Coronary artery (tissue), 2 donors: Measurements from ENCODE around the gene ADGRG2.

ENCODE experiments used
- DNase-seq: peaks from one replicate; pipeline ENCODE4 v3.0.0-alpha.2; 2017; ENCODE audit warnings: low spot score
- H3K27ac ChIP-seq, 2 donors: fragments of 200-600 bp; sonication (generic); one replicate each; pipeline ENCODE4 v1.5.1; 2016 to 2019
- H3K4me3 ChIP-seq: fragments of 200-600 bp; sonication (generic); 2 replicates; pipeline ENCODE4 v1.5.1; 2016; ENCODE audit warnings: mild to moderate bottlenecking, moderate library complexity
- CTCF ChIP-seq: fragments of 200-600 bp; sonication (generic); IDR thresholded peaks from one replicate; pipeline ENCODE4 v1.5.1; 2019; ENCODE audit warnings: antibody characterized with exemption

ADGRG2 gene

GRCh38 chrX:18964901-18965300 is 157.4 kb downstream of the ADGRG2 start:
- Histone ChIP-seq H3K4me3 (no peak overlapping the region), H3K27ac (no peak overlapping the region)
- TF ChIP-seq CTCF = no peak
- no peak for DNase-seq

GRCh38 chrX:18964026-18964425 is 158.2 kb downstream of the ADGRG2 start:
- no peak for DNase-seq
- TF ChIP-seq CTCF = no peak
- H3K4me3 ChIP-seq = no peak overlapping the region
- no peak overlapping the region for H3K27ac ChIP-seq

- DNase-seq = no peak
- no peak for TF ChIP-seq CTCF
- Histone ChIP-seq H3K4me3 (no peak overlapping the region), H3K27ac (no peak overlapping the region)
Measured at GRCh38 chrX:18962329-18962728, 159.9 kb downstream of the ADGRG2 start.

- Histone ChIP-seq H3K4me3 (no peak overlapping the region), H3K27ac (no peak overlapping the region)
- no peak for DNase-seq
- no peak for TF ChIP-seq CTCF
Measured at GRCh38 chrX:18961686-18962085, 160.6 kb downstream of the ADGRG2 start.

- no peak for DNase-seq
- Histone ChIP-seq H3K4me3 (no peak overlapping the region), H3K27ac (no peak overlapping the region)
- no peak for TF ChIP-seq CTCF
Measured at GRCh38 chrX:18956303-18957032, 165.8 kb downstream of the ADGRG2 start.

- Histone ChIP-seq H3K4me3 (no peak overlapping the region), H3K27ac (no peak overlapping the region)
- TF ChIP-seq CTCF = no peak
- DNase-seq = no peak
Measured at GRCh38 chrX:18955676-18956075, 166.6 kb downstream of the ADGRG2 start.

- Histone ChIP-seq H3K4me3 (no peak overlapping the region), H3K27ac (no peak overlapping the region)
- no peak for TF ChIP-seq CTCF
- DNase-seq = no peak
Measured at GRCh38 chrX:18951032-18951431, 171.2 kb downstream of the ADGRG2 start.
